T-helper 1 cell treated with Interleukin-12 subunit alpha and Interleukin-12 subunit beta and Interleukin-4 antibody, amounts not matched to agents 30 μg/mL and 1 μg/mL, for 36 hours (primary cell): ENCODE data around the gene MRPL23.

Experiments
- H3K27ac Mint-ChIP-seq: one replicate; pipeline ENCODE4 v1.8.0; 2021; ENCODE audit warnings: mild to moderate bottlenecking, mixed read lengths
- H3K27me3 Mint-ChIP-seq: one replicate; pipeline ENCODE4 v1.8.0; 2021; ENCODE audit warnings: low read depth, mixed read lengths
- H3K36me3 Mint-ChIP-seq: one replicate; pipeline ENCODE4 v1.8.0; 2021; ENCODE audit warnings: low read depth, mixed read lengths
- H3K4me1 Mint-ChIP-seq: one replicate; pipeline ENCODE4 v1.8.0; 2021; ENCODE audit warnings: low read depth, mixed read lengths
- H3K4me3 Mint-ChIP-seq: one replicate; pipeline ENCODE4 v1.8.0; 2021; ENCODE audit warnings: mild to moderate bottlenecking, moderate library complexity, mixed read lengths
- H3K9me3 Mint-ChIP-seq: one replicate; pipeline ENCODE4 v1.8.0; 2021; ENCODE audit warnings: mixed read lengths

MRPL23 gene

DNA sequence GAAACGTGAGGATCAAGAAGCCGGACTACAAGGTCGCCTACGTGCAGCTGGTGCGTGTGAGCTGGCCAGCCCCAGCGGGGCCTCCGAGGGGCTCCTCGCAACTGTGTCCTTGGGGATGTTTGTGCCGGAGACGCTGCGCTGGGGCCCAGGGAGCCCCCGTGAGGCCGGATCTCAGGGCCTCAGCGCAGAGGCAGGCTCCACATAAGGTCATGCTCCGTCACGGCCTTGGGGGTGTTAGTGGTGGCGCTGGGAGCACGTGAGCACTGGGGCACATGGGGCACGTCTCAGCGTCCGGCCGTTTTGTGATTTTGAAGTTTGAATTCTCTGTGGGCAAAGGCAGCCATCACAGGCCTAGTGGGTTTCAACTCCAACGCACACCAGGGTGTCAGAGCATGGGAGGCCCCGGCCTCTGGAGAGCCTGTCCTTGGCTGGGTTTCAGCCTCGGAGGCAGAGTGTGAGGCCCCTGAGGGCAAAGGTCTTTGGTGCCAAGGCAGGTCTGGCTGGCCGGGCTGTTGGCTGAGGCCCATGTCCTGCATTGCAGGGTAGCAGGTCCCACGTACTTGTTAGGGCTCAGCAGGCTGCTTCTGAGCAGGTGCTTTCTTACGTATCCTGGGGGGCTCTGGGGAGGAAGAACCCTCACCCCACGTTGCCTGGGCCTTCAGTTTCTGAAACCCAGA lies 5.8 kb downstream of the MRPL23 start:
- no peaks in the 10 kb centered on the region for H3K4me1 Mint-ChIP-seq
- no peaks in the 10 kb centered on the region for H3K27me3 Mint-ChIP-seq
- no peaks in the 10 kb centered on the region for H3K9me3 Mint-ChIP-seq
- H3K36me3 Mint-ChIP-seq = no peaks in the 10 kb centered on the region
- H3K4me3 Mint-ChIP-seq = no peak overlapping the region
- H3K27ac Mint-ChIP-seq = no peak overlapping the region

DNA sequence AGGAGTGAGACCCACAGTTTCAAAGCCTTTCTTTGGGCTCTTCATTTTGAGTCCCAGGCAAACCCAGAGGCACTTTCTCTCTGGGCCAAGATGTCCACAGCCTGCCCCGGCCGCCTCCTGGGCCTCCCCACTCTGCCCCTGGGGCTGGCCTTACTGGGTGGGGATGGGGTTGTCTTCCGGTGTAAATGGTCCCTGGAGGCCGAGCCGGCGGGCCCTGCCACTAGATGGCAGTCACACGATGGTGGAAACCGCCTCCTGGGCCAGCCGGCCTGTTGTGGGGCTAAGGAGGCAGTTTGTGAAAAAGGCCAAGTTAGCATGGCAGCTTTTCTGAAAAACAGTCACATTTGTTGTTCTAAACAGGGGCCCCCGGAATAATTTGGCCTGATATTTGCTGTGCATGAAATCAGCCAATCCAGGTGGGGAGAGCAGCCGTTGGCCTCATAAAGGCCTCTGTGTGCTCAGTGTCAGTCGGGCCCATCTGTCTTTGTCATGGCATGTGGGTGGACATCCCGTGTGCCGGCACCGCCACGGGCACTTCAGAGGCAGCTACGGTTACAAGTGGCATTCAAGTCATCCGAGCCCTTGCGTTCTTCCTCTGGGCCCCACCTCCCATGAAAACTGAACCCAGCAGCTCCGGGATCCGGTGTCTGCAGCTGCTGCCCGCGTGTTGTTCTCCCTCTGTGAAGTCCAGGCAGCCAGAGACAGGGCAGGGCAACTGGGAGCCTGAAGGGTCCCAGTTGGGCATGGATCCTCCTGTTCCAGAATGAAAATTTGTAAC lies 6.5 kb downstream of the MRPL23 start:
- no peak overlapping the region for H3K27ac Mint-ChIP-seq
- H3K4me1 Mint-ChIP-seq = no peaks in the 10 kb centered on the region
- H3K4me3 Mint-ChIP-seq = no peak overlapping the region
- no peaks in the 10 kb centered on the region for H3K9me3 Mint-ChIP-seq
- H3K36me3 Mint-ChIP-seq = no peaks in the 10 kb centered on the region
- no peaks in the 10 kb centered on the region for H3K27me3 Mint-ChIP-seq

DNA sequence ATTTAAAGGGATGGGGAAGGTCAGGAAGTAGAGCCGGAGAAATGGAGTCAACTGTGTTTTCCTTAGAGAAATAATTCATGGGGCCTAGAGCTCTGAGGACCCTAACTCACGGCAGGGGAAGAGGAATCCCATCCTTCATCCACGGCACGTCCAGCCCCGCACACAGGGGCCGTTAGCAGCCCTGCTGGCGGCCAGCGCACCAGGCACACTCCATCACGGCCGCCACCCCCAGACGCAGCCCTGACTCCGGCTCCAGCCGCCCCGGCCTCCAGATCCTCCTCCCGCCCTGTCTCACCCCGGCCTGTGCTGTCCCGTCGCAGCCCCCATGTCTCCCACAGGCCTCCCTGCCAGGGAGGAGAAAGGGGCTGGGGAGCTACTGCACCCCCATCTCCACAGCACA lies 11.2 kb downstream of the MRPL23 start:
- no peak overlapping the region for H3K27ac Mint-ChIP-seq
- no peaks in the 10 kb centered on the region for H3K9me3 Mint-ChIP-seq
- no peaks in the 10 kb centered on the region for H3K27me3 Mint-ChIP-seq
- no peak overlapping the region for H3K4me3 Mint-ChIP-seq
- no peaks in the 10 kb centered on the region for H3K4me1 Mint-ChIP-seq
- H3K36me3 Mint-ChIP-seq = no peaks in the 10 kb centered on the region

DNA sequence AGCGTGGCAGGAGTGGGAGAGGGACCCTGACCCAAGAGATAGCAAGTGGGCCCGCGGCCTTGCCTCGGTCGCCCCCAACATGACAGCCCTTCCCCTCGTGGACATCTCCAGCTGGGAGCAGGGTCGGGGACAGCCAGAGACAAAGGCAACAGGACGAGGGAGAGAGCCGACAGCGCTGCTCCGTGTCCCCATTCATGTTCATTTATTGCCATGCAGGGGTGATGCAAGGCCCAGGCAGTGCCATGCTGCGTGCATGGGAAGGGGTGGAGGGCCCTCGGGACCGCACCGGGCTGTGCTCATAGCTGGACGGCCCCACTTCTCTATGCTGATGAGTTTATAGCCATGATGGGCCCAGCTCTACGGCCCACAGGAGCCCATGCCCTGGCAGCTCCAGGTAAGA lies 12.7 kb downstream of the MRPL23 start:
- Mint-ChIP-seq H3K27me3 (no peaks in the 10 kb centered on the region), H3K4me3 (no peak overlapping the region), H3K4me1 (no peaks in the 10 kb centered on the region), H3K36me3 (no peaks in the 10 kb centered on the region), H3K9me3 (no peaks in the 10 kb centered on the region), H3K27ac (no peak overlapping the region)

DNA sequence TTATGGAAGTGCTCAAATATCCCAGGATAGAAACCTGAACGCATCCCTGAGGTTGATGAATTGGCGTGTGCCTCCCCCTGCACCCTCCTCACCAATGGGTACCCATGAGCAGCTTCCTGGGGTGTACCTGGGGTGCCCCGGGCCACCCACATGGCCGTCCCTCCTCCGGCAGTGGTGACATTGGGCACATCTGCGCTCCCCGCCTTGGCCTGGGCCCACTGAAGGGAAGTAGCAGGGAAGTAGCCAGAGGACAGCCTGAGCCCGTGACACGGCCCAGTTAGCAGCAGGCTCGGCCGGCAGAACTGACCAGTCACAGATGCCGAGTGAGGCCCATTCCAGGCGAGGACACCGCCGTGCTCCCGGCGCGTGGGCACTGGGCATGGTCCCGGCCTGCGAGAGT lies 16.7 kb downstream of the MRPL23 start:
- Mint-ChIP-seq H3K36me3 (no peaks in the 10 kb centered on the region), H3K9me3 (no peaks in the 10 kb centered on the region), H3K4me1 (no peaks in the 10 kb centered on the region), H3K27ac (no peak overlapping the region), H3K4me3 (no peak overlapping the region), H3K27me3 (no peaks in the 10 kb centered on the region)

DNA sequence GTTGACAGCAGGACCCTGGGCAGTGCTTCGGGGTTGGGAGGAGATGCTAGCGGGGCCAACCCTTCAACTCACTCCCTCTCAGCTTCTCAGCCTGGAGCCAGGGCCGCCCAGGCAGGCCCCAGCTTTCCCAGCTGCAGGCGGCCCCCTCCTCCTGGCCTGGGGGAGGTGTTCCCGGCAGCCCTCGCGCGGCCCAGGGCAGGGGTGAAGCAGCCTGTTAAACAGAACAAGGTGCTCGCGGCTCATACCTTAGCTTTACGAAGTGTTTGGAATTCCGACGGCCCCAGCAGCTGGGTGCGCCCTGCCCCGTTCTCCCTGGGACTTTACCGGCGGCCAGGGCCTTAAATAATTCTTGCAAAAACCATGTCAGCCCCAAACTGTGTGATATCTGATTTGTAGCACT lies 17.2 kb downstream of the MRPL23 start:
- no peak overlapping the region for H3K4me3 Mint-ChIP-seq
- H3K4me1 Mint-ChIP-seq = no peaks in the 10 kb centered on the region
- H3K27ac Mint-ChIP-seq = no peak overlapping the region
- no peaks in the 10 kb centered on the region for H3K27me3 Mint-ChIP-seq
- H3K9me3 Mint-ChIP-seq = no peaks in the 10 kb centered on the region
- no peaks in the 10 kb centered on the region for H3K36me3 Mint-ChIP-seq

DNA sequence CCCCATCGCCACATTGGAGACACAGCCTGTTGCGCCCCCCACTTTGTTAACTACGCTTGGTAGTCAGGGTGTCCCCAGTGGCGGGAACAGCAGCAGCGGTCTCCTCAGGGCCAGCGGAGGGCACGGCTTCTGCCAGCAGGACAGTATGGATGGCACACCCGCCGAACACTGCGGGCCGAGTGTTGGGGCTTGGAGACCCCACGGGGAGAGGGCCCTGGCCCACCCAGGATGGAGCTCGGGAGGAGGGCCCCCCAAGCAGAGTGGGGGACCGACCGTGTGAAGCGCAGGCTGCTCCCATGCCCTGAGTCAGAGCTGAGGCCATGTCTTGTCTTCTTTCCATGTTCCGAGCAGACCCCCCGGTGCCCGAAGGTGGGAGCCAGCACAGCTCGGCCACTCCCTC lies 17.8 kb downstream of the MRPL23 start:
- no peak overlapping the region for H3K4me3 Mint-ChIP-seq
- H3K4me1 Mint-ChIP-seq = no peaks in the 10 kb centered on the region
- no peaks in the 10 kb centered on the region for H3K9me3 Mint-ChIP-seq
- no peaks in the 10 kb centered on the region for H3K27me3 Mint-ChIP-seq
- H3K36me3 Mint-ChIP-seq = no peaks in the 10 kb centered on the region
- H3K27ac Mint-ChIP-seq = no peak overlapping the region

DNA sequence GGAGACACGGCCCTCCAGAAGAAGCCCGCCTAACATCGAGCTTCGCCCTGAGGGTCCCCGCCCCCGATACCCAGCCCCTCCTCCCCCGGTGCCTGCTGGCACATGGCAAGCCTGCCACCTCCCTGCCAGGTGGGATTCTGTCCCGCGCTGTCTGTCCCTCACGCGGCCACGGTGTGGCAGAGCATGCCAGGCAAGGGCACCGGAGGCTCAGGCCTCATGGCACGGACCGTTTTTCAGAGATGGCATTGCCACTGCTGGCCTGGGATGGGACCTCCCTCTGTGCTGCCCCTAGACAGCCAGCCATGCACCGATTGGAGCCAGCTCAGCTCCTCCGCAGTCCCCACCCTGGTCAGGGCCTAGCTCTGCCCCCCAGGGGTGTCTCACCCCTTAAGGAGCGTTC lies 19.4 kb downstream of the MRPL23 start:
- Mint-ChIP-seq H3K4me1 (no peaks in the 10 kb centered on the region), H3K9me3 (no peaks in the 10 kb centered on the region), H3K4me3 (no peak overlapping the region), H3K27me3 (no peaks in the 10 kb centered on the region), H3K27ac (no peak overlapping the region), H3K36me3 (no peaks in the 10 kb centered on the region)

DNA sequence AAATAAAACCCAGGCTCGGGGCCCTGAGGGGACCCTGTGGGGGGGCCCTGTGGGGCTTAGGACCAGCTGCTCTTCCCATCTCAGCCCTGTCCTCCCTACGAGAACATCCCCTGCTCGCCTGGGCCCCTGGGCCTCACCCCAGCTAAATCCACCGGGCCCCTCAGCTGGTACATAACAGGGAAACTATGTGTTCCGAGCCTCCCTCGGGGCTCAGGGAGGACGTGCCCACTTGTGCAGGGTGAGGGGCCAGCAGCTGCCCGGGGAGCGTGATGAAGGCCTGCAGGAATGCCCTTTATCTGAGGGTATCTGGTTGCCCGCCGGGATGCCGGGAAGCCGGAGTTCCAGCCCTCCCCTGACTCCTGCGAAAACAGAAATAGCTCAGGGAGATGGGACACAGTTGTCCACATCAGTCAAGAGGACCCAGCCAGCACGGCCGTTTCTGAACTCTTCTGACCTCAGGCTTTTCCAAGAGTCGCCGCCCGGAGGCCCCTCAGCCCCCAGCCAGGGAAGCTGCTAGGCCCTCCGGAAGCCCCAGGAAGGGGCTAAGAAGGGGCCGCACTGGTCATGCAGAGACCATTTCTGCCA lies 20.6 kb downstream of the MRPL23 start:
- no peaks in the 10 kb centered on the region for H3K27me3 Mint-ChIP-seq
- no peaks in the 10 kb centered on the region for H3K9me3 Mint-ChIP-seq
- H3K27ac Mint-ChIP-seq = no peak overlapping the region
- no peaks in the 10 kb centered on the region for H3K36me3 Mint-ChIP-seq
- H3K4me3 Mint-ChIP-seq = no peak overlapping the region
- H3K4me1 Mint-ChIP-seq = no peaks in the 10 kb centered on the region

DNA sequence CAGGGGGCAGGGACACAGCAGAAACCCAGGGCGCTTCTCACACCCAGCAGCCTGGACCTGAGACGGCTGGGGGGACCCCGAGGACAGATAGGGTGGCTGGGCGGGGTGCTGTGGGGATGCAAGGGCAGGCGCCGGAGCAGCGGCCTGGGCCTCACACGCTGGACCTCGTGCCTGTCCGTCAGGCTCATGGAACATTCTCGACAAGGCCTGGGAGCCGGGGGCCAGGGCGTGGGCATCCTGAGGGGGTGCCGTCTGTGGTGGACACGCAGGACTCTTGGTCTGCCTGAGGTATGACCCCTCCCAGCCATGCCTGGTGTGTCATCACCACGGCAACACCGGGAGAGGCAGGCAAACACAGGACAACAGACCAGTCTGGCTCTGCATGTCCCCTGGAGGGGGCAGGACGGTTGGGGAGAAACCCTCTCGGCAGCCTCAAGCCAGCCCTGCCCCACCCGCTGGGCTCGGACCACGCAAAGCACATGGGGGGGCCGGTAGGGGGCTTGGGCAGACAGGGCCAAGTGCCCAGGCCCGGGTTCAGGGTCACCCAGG lies 21.4 kb downstream of the MRPL23 start:
- Mint-ChIP-seq H3K9me3 (no peaks in the 10 kb centered on the region), H3K27me3 (no peaks in the 10 kb centered on the region), H3K4me3 (no peak overlapping the region), H3K4me1 (no peaks in the 10 kb centered on the region), H3K36me3 (no peaks in the 10 kb centered on the region), H3K27ac (no peak overlapping the region)

DNA sequence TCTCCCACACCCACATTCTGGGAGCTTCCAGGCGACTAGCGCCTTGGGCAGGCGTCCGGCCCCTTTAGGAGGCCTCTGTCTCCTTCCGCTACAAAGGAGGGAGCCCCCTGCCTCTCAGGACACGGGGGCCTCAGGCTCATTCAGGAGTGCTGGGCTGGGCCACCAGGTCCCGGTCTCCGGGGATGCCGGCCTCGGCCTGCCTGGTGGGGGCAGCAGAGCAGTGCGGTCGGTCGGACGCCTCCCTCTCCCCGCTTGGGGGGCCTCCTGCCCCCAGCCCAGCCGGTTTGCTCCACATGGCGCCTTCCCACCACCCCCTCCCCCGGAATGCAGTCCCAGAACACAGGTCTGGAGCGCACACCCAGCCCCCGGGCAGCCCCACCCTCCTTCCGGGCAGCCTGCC lies 21.9 kb downstream of the MRPL23 start:
- Mint-ChIP-seq H3K27me3 (no peaks in the 10 kb centered on the region), H3K4me1 (no peaks in the 10 kb centered on the region), H3K36me3 (no peaks in the 10 kb centered on the region), H3K4me3 (no peak overlapping the region), H3K9me3 (no peaks in the 10 kb centered on the region), H3K27ac (no peak overlapping the region)

DNA sequence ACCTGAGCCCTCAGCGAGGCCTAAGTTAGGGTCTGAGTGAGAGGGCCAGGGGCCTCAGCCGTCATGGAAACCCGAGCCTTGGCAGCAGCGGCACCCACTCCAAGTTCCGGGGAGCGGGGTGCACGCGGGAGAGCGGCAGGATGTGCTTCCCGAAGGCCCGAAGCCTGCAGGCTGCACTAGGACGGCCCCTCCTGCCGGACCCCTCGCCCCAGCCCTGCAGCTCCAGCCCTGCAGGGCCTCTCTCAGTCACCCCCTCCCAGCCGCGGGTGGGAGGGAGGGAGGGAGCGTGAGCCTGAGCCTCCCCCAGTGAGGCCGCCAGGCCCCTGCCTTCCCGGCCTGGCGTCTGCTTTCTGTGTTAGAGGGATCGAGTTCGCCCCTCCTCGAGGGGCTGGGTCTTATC lies 22.6 kb downstream of the MRPL23 start:
- no peaks in the 10 kb centered on the region for H3K27me3 Mint-ChIP-seq
- H3K4me1 Mint-ChIP-seq = no peaks in the 10 kb centered on the region
- H3K4me3 Mint-ChIP-seq = no peak overlapping the region
- H3K9me3 Mint-ChIP-seq = no peaks in the 10 kb centered on the region
- no peaks in the 10 kb centered on the region for H3K36me3 Mint-ChIP-seq
- no peak overlapping the region for H3K27ac Mint-ChIP-seq

DNA sequence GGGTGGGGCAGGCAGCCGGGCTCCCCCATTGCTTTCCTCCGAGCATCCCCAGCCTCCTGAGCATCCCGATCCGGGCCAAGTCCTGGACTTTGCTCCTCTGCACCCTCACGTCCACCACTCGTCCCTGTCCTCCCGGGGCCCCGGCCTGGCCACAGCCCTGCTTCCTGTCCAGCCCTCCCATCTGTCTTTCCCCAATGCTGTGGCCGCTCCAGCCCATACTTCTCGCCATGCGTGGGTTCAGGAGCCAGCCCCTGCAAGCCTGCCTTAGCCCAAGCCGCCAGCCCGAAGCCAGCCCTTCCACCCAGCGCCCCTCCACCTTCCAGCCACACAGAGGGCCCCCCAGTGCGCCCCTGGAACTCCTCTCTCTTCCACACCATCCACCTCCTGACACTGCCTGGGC lies 23.8 kb downstream of the MRPL23 start:
- Mint-ChIP-seq H3K36me3 (no peaks in the 10 kb centered on the region), H3K4me1 (no peaks in the 10 kb centered on the region), H3K27ac (no peak overlapping the region), H3K9me3 (no peaks in the 10 kb centered on the region), H3K4me3 (no peak overlapping the region), H3K27me3 (no peaks in the 10 kb centered on the region)

DNA sequence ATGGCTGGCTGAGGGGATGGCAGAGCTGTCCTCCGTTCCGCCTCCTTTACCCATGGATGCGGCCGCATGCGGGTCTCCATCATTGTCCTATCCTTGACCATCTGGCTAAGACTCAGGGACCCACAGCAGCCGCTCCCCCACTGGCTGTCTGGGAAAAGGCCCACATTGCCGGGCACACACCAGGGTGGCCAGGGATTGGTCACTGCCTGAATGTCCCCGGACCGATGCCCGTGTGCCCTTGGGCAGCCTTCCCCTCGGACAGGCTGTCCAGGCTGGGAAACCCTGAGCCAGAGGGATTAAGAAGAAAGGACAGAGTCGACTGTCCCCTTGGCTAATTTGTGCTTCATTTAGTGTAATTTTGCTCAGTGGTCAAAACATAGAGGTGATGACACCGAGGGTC lies 28.1 kb downstream of the MRPL23 start:
- Mint-ChIP-seq H3K4me3 (no peak overlapping the region), H3K27me3 (no peaks in the 10 kb centered on the region), H3K27ac (no peak overlapping the region), H3K36me3 (no peaks in the 10 kb centered on the region), H3K4me1 (no peaks in the 10 kb centered on the region), H3K9me3 (no peaks in the 10 kb centered on the region)
